ENCODE results near the gene DIS3L2. TPM values are rescaled to one million over a fixed set of nuclear protein-coding genes. Genes with fewer than 3 reads are reported as not detected.

Gene DIS3L2
- total and polyA plus RNA-seq, 2 of the 4 experiments (the other 2 are of a cell fraction) = 14.7 to 19.2 TPM

DNA sequence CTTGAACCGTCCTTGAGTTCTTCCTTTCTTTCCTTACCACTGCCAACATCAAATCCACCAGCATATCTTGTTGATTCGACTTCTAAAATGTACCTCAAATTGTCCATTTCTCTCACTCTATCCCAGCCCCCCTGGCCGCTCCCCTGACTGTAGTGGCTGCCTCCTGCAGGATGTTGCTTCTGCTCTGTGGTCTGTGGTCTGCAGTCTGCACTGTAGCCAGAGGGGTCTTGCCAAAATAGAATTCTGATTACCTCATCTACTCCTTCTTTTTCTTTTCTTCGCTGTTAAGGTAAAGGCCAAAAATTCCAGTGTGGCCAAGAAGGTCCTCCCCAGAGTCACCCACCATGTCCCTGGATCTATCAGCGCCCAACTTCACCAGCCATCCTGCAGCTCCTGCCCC lies 337.6 kb downstream of the DIS3L2 start:
- BruUV-seq (replicated peaks) = no TSS peak
- intact Hi-C loops (cut with micrococcal nuclease) = no loop called here
- Histone ChIP-seq H3K9ac (ENCODE audit: low read depth, low read length) (no peak overlapping the region), H4K8ac (ENCODE audit: low read depth in 2 of 2, low read length in 2 of 2) (no peak overlapping the region), H3K79me1 (ENCODE audit: low read depth in 1 of 2, low read length in 2 of 2) (no peaks in the 10 kb centered on the region; a peak in 1 of 4 replicates), H3K4me2 (ENCODE audit: low read depth, low read length) (no peak overlapping the region), H3K4ac (ENCODE audit: low read depth, low read length) (no peak overlapping the region), H4K91ac (ENCODE audit: insufficient read depth, low read depth, low read length) (no peak overlapping the region), H3K56ac (ENCODE audit: extremely low read depth, insufficient read depth, low read length) (no peak overlapping the region), H2AFZ (replicated peaks; ENCODE audit: low read length, poor library complexity) (no peak overlapping the region), H3K27me3 (ENCODE audit: control insufficient read depth, insufficient read depth, low read length) (no peaks in the 10 kb centered on the region), H3K9me1 (ENCODE audit: insufficient read depth, low read length) (peaks cover 6% of the 10 kb centered on the region; the same call in 1 of the 2 replicates), H3K4me3 (ENCODE audit: insufficient read depth, low read depth, low read length) (no peak overlapping the region), H3K27ac (ENCODE audit: insufficient read depth, low read length) (no peak overlapping the region), H2AK9ac (replicated peaks; ENCODE audit: low read depth, low read length, poor library complexity) (no peak overlapping the region), H3K9me3 (ENCODE audit: control insufficient read depth, insufficient read depth, low read length) (no peaks in the 10 kb centered on the region), H3K4me1 (ENCODE audit: control insufficient read depth, insufficient read depth, low read length) (no peaks in the 10 kb centered on the region), H3K36me3 (ENCODE audit: control insufficient read depth, insufficient read depth, low read length) (peaks cover 3% of the 10 kb centered on the region), H2BK15ac (ENCODE audit: low read depth, low read length) (no peak overlapping the region), H3K18ac (ENCODE audit: low read depth, low read length) (no peak overlapping the region), H4K5ac (ENCODE audit: low read depth, low read length) (no peak overlapping the region), H2BK120ac (ENCODE audit: low read depth, low read length) (no peak overlapping the region), H2BK20ac (ENCODE audit: low read depth, low read length) (no peak overlapping the region), H3K23ac (ENCODE audit: low read depth, low read length) (no peak overlapping the region), H2BK5ac (ENCODE audit: low read depth, low read length, poor library complexity, severe bottlenecking) (no peak overlapping the region), H4K20me1 (ENCODE audit: insufficient read depth, low read length) (no peaks in the 10 kb centered on the region), H3K14ac (replicated peaks; ENCODE audit: low read depth, low read length) (no peak overlapping the region), H2AK5ac (ENCODE audit: low read depth, low read length) (no peak overlapping the region)
- dilution Hi-C loops (cut with HindIII; ENCODE audit: low sequenced_read_pairs, unreplicated experiment) = no loop called here
- no peak for DNase-seq
- TF ChIP-seq FOS (IDR thresholded peaks at IDR 0.05; ENCODE audit: low read depth, low read length) (no peak), RFX5 (IDR thresholded peaks at IDR 0.05; ENCODE audit: low read depth, low read length) (no peak), MAZ (IDR thresholded peaks at IDR 0.05; ENCODE audit: borderline replicate concordance, low read depth, low read length) (no peak), BHLHE40 (IDR thresholded peaks at IDR 0.05; ENCODE audit: low read depth, low read length) (no peak), CEBPB (IDR thresholded peaks at IDR 0.05; ENCODE audit: low read depth, low read length) (no peak), RCOR1 (IDR thresholded peaks at IDR 0.05; ENCODE audit: insufficient replicate concordance, low read length) (no peak), POLR2A (IDR thresholded peaks at IDR 0.05; ENCODE audit: low read depth, low read length) (no peak)
- TF ChIP-seq, protein P1, sequence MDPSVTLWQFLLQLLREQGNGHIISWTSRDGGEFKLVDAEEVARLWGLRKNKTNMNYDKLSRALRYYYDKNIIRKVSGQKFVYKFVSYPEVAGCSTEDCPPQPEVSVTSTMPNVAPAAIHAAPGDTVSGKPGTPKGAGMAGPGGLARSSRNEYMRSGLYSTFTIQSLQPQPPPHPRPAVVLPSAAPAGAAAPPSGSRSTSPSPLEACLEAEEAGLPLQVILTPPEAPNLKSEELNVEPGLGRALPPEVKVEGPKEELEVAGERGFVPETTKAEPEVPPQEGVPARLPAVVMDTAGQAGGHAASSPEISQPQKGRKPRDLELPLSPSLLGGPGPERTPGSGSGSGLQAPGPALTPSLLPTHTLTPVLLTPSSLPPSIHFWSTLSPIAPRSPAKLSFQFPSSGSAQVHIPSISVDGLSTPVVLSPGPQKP (IDR thresholded peaks at IDR 0.05; ENCODE audit: borderline replicate concordance, low read depth, low read length) = no peak
- in situ Hi-C loops (cut with MboI; ENCODE audit: low sequenced_read_pairs) = no loop called here
- ChIA-PET POLR2A (ENCODE audit: unreplicated experiment) (no interaction called here), CTCF (interaction anchor here (1.3 kb wide), 1 partner anchor 16 kb away, joined by 3 read pairs; no protein-coding TSS in a partner anchor)
- 87% methylated on average over 4 of the region's 5 CpGs; no CpG with 5 or more reads in 1 of the 2 experiments for WGBS, 2 experiments (ENCODE audit: extremely low coverage in 2 of 2, insufficient read length in 1 of 2)
- no peak for ATAC-seq (ENCODE audit: low read depth)
